GM18502 (cell line): ENCODE results near the gene ACVRL1.

Source experiments
- ATAC-seq: cut with Tn5 transposase; IDR thresholded peaks from one replicate; pipeline ENCODE4 v1.9.1; 2021; ENCODE audit warnings: mild to moderate bottlenecking; ENCODE audit not compliant: unreplicated experiment, poor library complexity

Gene ACVRL1

DNA sequence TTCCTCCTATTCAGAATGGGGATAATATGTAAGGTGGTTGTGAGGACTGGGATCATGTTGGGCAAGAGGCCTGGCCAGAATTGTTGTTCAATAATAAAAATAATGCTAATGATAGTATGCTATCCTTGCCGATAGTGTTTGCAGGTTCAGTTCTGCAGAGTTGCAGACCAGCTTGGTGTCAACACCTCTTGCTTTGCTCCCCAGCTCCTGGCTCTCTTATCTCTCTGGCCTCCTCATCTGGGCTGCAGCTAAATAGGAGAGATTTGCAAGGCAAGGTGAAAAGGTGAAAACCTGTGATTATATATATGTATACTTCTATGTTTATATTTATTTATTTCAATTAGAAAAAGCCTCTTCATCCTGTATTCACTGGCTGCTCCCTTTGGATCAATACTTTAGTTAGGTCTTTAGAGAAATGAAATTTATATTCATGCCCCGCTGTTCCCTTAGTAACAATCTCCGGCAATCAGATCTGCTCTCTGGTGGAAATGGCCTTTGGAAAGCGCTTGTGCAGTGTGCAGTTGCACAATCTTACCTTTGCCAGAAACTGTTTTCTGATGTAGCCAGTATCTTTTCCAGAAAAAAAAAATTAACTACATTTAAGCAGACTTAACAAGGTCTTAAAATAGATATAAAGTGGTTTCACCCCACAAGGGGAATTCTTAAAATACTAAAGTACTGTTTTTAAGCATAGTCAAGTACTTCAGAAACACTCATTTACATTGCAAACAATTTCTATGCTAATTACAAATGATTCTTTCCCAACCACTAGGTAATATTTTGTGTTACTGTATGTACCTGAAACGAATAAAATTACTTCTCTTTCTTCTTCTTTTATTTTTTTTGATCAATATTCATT lies 25.1 kb downstream of the ACVRL1 start:
- no peak for ATAC-seq

DNA sequence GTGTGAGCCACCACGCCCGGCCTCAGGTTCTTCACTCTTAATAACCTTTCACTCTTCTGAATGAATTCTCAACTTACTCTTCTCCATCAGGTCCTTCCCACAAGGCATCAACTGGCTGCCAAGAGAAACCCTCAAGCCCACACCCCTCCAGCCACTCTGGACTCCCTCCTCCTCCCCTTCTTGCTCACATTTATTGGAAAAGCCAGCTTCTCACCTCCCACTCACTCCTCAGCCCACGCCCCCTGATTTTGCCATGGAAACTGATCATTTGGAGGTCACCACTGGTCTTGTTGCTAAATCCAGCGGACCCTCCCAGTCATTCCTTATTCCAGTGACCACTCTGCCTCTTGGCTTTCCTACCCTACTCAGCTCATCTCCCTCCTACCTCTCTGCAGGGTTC lies 26.8 kb downstream of the ACVRL1 start:
- no peak for ATAC-seq

DNA sequence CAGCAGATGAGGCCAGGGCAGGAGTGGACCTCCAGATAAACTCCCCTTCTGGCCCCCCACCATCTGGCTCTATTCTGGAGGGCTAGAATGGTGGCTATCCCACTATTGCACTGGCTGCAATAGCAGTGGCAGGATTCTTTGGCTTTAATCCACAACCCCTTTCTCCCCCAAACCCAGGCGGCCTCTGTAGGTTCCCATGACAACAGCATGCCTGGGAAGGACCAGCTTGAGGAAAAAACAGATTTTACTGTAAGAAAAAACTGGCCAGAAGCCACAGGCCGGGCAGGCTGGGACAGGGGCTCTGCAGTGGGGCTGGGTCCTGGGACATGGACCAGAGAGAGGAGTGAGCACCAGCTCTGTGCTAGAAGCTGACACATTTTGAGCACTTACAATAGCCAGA lies 30.6 kb downstream of the ACVRL1 start:
- no peak for ATAC-seq

DNA sequence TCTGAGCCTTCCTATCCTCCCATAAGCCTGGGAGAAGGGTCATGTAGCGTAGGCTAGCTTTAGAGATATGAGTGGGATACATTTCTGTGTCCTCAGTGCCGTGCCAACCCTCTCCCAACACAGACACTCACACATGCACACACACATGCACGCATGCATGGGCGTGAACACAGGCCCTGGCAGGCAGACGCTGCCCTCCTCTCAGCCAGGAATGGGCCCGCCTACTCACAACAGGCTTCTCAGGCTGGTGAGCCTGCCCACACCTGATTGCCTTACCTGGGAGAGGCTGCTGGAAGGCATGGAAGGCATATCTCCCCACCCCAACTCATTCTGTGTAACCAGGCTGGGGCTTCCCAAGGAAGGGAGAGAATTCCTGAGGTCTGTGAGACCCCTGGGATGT lies 31.4 kb downstream of the ACVRL1 start:
- ATAC-seq, result no peak

DNA sequence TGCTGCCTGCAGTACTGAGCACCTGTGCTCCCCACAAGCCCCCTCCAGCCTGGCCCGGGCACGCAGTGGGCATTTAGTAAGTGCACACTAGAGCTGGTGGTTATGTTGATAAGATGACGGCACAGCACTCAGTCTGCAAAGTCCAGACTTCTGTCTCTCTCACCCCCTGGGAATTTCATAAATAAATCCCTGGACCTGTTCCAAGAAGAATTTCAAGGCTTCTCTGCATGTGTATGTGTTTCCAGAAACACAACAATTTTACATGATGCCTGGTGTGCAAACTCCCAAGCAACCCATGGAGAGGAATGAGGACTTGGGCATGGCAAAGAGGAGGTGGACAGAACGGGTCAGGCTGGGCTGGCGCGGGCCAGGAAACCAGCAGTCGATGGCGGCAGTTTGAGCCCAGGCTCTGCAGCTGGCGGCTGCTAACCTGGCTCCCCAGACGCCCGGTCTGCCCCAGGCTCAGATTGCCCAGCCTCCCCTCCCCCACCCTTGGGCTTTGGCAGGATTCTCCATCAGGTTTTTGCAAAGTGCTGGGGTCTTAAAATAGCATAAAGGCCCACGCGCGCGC lies 33.8 kb downstream of the ACVRL1 start:
- no peak for ATAC-seq

DNA sequence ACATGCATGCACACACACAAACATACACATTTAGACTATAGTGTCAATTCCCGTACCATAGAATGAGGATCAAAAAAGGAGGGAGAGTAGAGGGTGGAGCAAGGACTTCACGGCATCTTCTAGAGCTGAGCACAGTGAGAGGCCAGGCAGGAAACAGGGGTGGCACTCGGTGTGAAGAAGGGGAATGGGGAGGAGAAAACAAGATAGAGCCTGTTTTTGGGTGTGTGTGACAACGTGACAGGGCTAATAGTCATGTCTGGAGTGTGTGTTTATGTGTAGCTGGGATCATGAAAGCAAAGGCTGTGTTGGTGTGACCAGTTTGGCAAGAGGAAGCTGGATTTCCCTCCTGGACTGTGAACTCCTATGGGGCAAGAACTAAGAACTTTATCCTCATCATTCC lies 34.3 kb downstream of the ACVRL1 start:
- no peak for ATAC-seq

DNA sequence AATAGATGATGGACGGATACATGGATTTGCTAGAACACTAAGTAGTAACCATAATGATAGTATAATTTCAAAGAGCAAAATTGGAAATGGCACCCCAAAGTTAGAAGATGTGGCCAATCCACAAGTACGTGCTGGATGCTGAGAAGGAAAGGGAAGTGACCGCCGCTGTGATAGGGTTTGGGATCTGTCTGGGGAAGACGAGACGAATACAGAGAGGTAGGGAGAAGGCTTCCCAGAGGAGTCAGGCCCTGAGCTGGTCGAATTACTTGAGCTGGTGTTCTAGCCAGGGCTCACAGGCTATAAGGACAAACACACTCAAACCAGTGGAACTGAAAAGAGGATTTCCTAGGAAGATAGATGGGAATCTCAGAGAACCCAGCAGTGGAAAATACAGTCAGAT lies 34.8 kb downstream of the ACVRL1 start:
- no peak for ATAC-seq

DNA sequence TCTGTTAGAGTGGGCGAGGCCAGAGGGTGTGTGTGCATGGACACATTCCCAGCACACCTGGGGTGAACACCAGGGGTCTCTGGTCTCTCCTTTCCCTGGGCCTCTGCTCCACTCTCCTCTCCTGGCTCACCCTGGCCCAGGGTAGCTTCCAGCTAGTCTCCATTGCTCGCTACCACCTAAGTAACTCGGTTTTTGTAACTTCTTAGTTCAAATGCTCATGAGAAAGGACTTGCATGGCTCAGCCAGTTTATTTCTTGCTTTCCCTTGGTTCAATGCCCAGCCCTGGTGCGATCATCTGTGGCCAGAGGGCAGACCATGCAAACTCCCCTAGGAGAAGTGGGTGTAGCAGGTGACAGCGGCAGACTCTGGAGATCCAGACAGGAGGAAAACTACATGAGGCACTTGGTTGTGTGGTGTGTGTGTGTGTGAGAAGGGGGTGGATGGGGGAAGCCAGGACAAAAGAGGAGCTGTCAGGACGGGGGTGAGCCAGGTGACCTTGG lies 35.2 kb downstream of the ACVRL1 start:
- no peak for ATAC-seq

DNA sequence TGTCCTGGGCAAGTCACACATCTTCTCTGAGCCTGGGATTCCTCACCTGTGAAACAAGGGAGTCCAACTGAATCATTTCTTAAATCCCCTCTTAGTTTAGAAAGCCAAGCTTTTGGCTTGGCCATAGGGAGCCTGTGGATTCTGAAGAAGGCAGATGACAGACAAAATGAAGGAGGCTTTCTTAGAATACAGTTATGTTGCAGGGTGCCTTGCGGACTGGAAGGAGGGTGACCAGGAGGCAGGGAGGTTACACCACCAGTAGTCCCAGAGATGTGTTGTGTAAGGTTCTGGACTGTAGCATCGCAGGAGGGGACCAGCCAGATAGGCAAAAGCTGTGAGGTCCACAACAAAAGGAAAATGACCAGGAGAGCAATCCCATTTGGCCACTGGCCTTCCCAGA lies 36.0 kb downstream of the ACVRL1 start:
- ATAC-seq, result no peak

DNA sequence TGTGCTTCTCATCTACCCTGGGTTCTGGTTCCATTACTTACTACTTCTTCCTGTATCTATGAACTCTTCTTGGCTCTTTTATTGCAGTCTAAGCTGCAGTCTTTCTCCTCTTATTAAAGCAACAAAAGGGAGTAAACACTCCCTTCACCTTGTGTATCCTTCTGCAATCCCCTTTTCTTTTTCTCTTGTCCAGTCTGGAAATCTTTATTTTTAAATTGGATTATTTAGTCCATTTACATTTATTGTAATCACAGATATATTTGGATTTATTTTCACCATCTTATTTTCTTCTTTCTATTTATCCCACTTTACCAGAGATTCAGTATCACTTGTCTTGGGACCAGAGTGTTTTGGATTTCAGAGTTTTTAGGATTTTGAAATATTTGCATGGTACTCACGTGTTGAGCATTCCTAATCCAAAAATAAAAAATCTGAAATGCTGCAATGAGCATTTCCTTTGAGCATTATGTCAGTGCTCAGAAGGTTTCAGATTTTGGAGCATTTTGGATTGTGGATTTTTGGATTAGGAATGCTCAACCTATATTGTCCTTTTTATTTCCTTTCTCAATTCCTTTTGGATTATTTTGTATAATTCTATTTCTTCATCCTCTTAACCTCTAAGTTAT lies 37.4 kb downstream of the ACVRL1 start:
- ATAC-seq, result no peak

DNA sequence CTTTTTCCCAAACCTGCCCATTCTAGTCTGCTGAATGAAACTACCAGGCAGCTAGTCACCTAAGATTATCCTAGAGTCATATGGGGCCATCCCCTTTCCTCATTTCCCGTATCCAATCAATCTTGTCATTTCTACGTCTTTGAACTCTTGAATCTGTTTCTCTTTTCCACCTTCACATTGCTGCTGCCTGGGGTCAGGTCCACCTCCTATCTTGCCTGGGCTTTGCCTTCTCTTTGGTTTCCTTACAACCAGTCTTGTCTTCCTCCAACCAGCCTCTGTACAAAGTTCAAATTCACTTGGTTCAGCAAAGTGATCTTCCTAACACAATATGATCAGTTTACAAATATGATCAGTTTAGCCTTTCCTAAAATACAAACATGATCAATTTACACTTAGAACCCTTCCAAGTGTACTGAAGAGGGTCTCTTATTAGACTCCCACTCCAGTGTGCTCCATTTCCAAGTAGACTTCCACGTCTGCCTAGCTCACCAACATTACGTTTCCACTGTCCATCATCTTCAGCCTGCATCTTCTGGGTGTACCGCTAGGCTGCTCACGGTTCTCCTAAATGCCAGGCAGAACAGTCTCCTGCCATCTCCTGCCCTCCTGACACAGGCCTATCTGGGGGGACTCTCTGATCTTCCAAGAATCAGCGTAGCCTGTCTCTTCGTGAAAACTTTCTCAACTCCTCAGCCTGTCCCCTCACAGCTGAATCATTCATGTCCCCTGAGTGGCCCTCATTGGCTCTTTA lies 40.1 kb downstream of the ACVRL1 start:
- ATAC-seq, result no peak

DNA sequence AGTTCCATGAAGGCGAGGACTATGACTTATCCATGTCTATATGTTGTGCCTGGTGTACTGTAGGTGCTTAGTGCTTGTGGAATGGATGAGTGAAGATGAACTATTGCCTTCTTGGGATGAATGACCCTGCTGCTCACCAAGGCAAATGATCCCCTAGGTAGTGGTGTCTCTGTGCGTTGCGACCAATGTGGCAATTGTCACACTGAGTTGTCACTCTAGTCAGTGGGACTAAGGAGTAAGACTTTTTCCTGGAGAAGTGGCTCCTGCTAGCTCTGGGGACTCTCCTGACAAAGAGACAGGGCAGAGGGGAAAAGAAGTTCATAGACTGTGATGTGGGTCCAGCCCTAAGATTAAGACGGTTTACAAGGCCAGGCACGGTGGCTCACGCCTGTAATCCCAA lies 40.8 kb downstream of the ACVRL1 start:
- no peak for ATAC-seq

DNA sequence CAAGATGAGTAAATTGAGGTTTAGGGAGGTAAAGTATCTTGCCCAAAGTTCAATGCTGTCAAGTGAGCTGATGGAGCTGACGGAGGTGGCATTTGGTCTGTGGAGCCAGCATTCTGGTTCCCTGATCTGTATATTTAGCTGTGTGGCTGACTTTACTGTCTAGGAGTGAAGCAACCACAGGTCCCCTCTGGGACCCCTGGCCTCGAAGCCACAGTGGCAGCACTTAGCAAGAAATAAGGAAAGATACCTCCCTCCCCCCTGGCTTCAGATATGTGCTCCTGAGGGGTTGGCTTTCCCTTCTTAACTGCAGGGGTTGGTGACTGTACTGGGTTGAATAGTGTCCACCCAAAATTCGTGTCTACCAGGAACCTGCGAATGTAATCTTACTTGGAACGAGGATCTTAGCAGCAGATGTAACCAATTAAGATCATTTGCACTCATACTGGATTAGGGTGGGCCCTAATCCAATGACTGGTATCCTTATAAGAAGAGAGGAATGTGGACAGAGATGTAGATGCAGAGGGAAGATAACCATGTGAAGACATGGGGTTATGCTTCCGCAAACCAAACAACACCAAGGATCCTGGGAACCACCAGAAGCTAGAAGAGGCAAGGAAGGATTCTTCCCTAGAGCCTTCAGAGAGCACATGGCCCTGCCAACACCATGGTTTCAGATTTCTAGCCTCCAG lies 42.2 kb downstream of the ACVRL1 start:
- no peak for ATAC-seq

DNA sequence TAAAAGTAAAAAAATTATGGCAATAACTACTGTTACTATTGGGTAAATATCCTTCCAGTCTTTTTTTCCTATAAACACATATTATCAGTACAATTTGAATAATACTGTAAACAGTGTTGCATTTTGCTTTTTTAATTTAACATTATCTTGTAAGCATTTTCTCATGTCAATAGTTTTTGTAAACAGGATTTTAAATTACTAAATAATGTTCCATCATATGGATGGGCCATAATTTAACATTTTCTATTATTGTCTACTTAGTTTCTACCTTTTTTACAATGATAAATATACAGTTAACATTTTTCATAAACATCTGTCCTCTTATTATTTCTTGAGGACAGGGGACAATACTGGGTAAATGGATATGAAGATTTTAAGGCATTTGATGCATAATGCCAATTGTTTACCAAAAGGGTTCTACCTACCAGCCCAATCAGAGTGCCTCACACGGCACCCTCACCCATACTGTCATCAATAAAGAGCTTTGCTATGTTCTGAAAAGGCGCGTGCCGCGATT lies 43.4 kb downstream of the ACVRL1 start:
- no peak for ATAC-seq

DNA sequence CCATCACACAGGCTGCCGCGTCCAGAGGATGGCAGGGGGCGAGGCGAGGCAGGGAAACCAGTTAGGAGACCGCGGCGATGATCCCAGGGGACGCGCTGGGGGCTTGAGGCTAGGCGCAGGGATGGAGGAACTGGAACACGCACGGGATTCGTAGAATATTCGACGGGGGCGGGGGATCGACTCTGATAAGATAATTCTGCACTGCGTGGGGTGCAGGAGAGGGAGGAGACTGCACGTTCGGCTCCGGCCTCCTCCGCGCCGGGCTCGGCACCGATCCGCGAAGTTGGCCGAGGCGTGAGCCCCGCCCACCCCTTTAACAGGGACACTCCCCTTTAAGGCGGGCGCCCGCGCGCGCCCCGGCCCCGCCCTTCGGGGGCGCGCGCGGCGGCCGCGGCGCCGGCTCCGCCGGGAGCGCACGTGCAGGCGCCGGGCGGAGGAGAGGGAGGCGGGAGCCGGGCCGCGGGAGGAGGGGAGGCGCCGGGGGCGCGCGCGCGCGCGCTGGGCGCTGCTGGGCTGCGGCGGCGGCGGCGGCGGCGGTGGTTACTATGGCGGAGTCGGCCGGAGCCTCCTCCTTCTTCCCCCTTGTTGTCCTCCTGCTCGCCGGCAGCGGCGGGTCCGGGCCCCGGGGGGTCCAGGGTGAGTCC lies 44.0 kb downstream of the ACVRL1 start, which contains the start of gene ACVR1B:
Gene ACVR1B (plus strand): TSS at position 501 of the 644 bp plus-strand sequence. CDS start 45 bp downstream, at position 546.
- peak; percentile 95 for ATAC-seq

DNA sequence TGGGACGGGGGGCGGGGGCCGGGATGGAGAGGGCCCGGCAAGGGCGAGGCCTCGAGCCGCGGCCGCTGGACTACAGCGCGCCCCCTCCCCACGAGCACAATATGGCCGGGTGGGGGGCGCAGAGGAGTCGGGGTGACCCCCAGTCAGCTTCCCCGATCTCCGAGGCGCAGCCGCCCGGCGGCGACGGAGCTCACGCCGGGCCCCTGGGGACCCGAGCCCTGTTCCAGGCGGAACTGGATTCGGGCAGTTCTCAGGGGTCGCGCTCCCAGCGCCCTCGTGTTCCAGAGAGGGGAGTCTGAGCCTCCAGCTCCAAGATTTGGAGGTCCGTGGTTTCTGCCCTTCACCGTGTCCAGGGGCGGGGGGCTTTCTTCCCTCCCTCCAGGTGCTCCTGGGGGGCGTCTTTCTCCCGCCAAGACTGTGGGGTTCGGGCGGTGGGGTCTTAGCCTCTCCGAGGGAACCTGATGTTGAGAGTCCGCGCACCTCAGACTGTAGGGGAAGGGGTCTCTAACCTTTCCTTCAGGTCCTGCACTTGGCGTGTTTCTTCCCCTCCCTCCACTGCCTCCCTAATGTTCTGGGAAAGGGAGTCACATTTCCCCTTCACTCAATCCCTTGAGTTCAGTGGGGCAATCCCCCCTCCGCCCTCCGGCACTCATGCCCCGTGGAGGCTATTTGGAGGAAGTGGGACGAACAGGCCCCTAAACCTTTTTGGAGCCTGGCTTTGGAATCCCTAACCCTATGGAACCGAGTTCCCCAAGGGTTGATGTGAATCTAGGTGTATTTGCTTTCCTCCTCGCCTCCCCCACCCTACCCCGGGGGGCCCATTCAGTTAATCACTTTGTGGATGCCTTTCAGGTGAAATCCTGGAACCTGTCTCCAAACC lies 44.8 kb downstream of the ACVRL1 start:
- ATAC-seq, result peak; percentile 17

DNA sequence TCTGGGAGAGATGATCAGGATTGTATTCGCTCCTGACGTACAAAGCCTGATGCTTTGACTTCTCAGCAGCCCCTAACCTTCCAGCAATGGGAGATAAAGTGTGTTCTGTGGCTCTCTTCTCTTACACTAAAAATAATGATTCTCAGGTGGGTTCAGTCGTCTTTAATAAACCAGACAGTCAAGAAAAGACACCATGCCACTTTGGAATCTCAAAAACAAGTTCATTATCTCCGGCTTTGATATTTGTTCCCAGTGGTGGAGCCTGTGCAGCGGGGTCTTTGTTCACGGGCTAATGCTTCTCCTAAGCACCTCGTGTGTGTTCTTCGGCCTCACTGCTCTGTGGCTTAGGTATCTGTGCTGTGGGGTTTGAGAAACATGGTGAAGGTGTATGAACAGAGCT lies 45.8 kb downstream of the ACVRL1 start:
- ATAC-seq, result no peak

DNA sequence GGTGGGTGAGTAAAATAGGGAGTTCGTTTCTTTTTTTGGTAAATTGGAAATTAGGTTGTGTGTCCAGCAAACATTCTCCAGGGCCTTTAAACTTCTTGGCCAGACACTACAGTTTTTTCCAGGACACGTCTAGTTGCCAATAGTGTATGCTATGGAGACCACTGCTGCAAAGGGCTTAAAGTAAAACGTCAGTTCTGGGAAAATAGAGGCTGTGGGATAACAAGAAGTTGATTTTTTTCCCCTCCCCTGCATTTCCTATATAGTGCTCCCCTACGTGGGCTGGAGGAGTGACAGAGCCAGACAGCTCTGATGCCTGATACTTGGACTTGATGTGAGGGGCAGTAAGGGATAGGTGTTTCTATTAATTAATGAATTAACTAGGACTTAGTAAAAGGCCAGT lies 46.6 kb downstream of the ACVRL1 start:
- no peak for ATAC-seq
